Measurements from ENCODE around the gene GPR161. TPM values are rescaled to one million over a fixed set of nuclear protein-coding genes. Genes with fewer than 3 reads are reported as not detected.

GPR161 gene
- total RNA-seq, 4 donors from 2014 or later = 0.60 to 3.3 (median 2.8) TPM

GRCh38 chr1:168054117-168054516 lies 82.6 kb downstream of the GPR161 start:
- Histone ChIP-seq H3K36me3 (peaks cover 0 to 6% (median 1%) of the 10 kb centered on the region in 4 donors), H3K27ac (no peak overlapping the region), H3K4me1 (peaks cover 0 to 6% (median 0%) of the 10 kb centered on the region in 4 donors), H3K27me3 (no peaks in the 10 kb centered on the region), H3K9me3 (no peaks in the 10 kb centered on the region), H3K4me3 (no peak overlapping the region)
- 81 to 93% methylated on average over 3 of the region's 3 CpGs for WGBS, 2 donors (ENCODE audit: low coverage in 1 of 2)
- TF ChIP-seq, protein P1, sequence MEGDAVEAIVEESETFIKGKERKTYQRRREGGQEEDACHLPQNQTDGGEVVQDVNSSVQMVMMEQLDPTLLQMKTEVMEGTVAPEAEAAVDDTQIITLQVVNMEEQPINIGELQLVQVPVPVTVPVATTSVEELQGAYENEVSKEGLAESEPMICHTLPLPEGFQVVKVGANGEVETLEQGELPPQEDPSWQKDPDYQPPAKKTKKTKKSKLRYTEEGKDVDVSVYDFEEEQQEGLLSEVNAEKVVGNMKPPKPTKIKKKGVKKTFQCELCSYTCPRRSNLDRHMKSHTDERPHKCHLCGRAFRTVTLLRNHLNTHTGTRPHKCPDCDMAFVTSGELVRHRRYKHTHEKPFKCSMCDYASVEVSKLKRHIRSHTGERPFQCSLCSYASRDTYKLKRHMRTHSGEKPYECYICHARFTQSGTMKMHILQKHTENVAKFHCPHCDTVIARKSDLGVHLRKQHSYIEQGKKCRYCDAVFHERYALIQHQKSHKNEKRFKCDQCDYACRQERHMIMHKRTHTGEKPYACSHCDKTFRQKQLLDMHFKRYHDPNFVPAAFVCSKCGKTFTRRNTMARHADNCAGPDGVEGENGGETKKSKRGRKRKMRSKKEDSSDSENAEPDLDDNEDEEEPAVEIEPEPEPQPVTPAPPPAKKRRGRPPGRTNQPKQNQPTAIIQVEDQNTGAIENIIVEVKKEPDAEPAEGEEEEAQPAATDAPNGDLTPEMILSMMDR (IDR thresholded peaks at IDR 0.05) = no peak
- TF ChIP-seq POLR2A (IDR thresholded peaks at IDR 0.05) (no peak), POLR2AphosphoS5 (IDR thresholded peaks at IDR 0.05) (no peak), EP300 (IDR thresholded peaks at IDR 0.05; ENCODE audit: low read depth) (no peak)
- intact Hi-C loops (cut with DNase I; ENCODE audit: low total_unique reads) (no loop called here), in situ Hi-C loops (cut with MboI; ENCODE audit: low pct_ligation_motif_present in 1 of 4, low pct_unique_long_range_greater_than_20kb in 1 of 4, low sequenced_read_pairs in 3 of 4) (no loop called here)
- no peak for DNase-seq

DNA sequence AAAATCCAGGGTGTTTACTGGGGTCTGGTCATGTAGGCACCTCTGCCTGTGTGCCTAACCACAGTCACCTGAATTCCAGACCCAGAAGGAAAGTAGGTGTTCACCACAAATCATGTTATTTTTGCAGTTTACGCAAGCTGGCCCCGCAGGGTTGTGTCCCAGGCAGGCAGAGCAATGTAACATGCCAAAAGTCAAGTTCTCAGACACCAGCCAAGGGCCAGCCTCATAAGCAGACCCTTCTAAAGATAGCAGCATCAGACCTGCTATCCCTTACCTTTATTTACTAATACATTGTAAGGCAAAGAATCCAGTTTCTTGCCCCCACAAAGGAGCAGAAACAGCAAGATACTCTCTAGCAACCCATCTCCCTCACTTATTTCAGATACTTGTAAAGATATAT lies 83.0 kb downstream of the GPR161 start:
- no peak for DNase-seq
- intact Hi-C loops (cut with DNase I; ENCODE audit: low total_unique reads) = no loop called here
- in situ Hi-C loops (cut with MboI; ENCODE audit: low pct_ligation_motif_present in 1 of 4, low pct_unique_long_range_greater_than_20kb in 1 of 4, low sequenced_read_pairs in 3 of 4) = no loop called here
- Histone ChIP-seq H3K27ac (no peak overlapping the region), H3K27me3 (no peaks in the 10 kb centered on the region), H3K4me3 (no peak overlapping the region), H3K4me1 (peaks cover 0 to 6% (median 0%) of the 10 kb centered on the region in 4 donors), H3K36me3 (peaks cover 0 to 6% (median 3%) of the 10 kb centered on the region in 4 donors), H3K9me3 (no peaks in the 10 kb centered on the region)
- TF ChIP-seq POLR2AphosphoS5 (IDR thresholded peaks at IDR 0.05) = no peak
- TF ChIP-seq, protein P1 (IDR thresholded peaks at IDR 0.05) = no peak
- TF ChIP-seq POLR2A (IDR thresholded peaks at IDR 0.05) = no peak
- TF ChIP-seq EP300 (IDR thresholded peaks at IDR 0.05; ENCODE audit: low read depth) = no peak
- WGBS, 2 donors (ENCODE audit: low coverage in 1 of 2) = 93% methylated on average over 2 of the region's 2 CpGs; no CpG with 5 or more reads in 1 of the 2 donors

GRCh38 chr1:168050880-168051279 lies 85.8 kb downstream of the GPR161 start:
- peaks cover 0 to 10% (median 2%) of the 10 kb centered on the region in 4 donors for H3K36me3 ChIP-seq
- no peak overlapping the region for H3K27ac ChIP-seq
- intact Hi-C loops (cut with DNase I; ENCODE audit: low total_unique reads) (no loop called here), in situ Hi-C loops (cut with MboI; ENCODE audit: low pct_ligation_motif_present in 1 of 4, low pct_unique_long_range_greater_than_20kb in 1 of 4, low sequenced_read_pairs in 3 of 4) (no loop called here)
- no peak overlapping the region for H3K4me3 ChIP-seq
- no peaks in the 10 kb centered on the region for H3K9me3 ChIP-seq
- no peaks in the 10 kb centered on the region for H3K27me3 ChIP-seq
- 79 to 100% methylated on average over 1 of the region's 1 CpG for WGBS, 2 donors (ENCODE audit: low coverage in 1 of 2)
- DNase-seq = no peak
- TF ChIP-seq EP300 (IDR thresholded peaks at IDR 0.05; ENCODE audit: low read depth) (no peak), POLR2AphosphoS5 (IDR thresholded peaks at IDR 0.05) (no peak), POLR2A (IDR thresholded peaks at IDR 0.05) (no peak)
- TF ChIP-seq, protein P1 (IDR thresholded peaks at IDR 0.05) = no peak
- H3K4me1 ChIP-seq = peaks cover 0 to 6% (median 0%) of the 10 kb centered on the region in 4 donors

DNA sequence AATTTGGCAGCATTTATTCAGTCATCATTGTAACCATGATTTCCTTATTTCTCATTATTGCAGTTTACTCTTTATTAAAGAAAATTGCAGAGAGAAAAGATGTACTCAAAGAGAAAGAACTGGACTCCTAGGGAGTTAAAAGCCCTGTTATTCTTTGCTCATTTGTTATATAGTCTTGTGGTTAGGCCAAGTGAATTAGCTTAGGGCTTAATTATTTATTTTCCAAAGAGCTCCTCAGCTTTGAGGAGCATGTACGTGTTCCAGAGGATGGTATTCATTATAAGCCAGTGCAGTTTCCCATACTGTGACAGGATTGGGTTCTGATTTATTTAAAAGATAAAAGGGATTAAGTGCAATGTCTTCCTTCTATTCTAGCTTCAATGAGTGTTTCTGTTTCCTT lies 86.4 kb downstream of the GPR161 start:
- Histone ChIP-seq H3K4me1 (peaks cover 0 to 6% (median 0%) of the 10 kb centered on the region in 4 donors), H3K36me3 (peaks cover 0 to 15% (median 5%) of the 10 kb centered on the region in 4 donors), H3K27me3 (no peaks in the 10 kb centered on the region), H3K4me3 (no peak overlapping the region), H3K9me3 (no peaks in the 10 kb centered on the region), H3K27ac (no peak overlapping the region)
- no peak for TF ChIP-seq POLR2AphosphoS5 (IDR thresholded peaks at IDR 0.05)
- no peak for TF ChIP-seq EP300 (IDR thresholded peaks at IDR 0.05; ENCODE audit: low read depth)
- TF ChIP-seq, protein P1 (IDR thresholded peaks at IDR 0.05) = no peak
- no peak for TF ChIP-seq POLR2A (IDR thresholded peaks at IDR 0.05)
- in situ Hi-C loops (cut with MboI; ENCODE audit: low pct_ligation_motif_present in 1 of 4, low pct_unique_long_range_greater_than_20kb in 1 of 4, low sequenced_read_pairs in 3 of 4) = no loop called here
- WGBS, 2 donors (ENCODE audit: low coverage in 1 of 2) = 81 to 92% methylated on average over 1 of the region's 1 CpG
- intact Hi-C loops (cut with DNase I; ENCODE audit: low total_unique reads) = no loop called here
- DNase-seq = no peak
